PFSK-1 (cell line): ENCODE measurements around the gene C1orf174.

Experiments
- FOXP2 ChIP-seq: optimal IDR thresholded peaks from 2 replicates; pipeline ENCODE3; 2011; ENCODE audit warnings: borderline replicate concordance, control low read depth, inconsistent platforms; ENCODE audit not compliant: insufficient read depth; ENCODE audit errors: extremely low read length, extremely low read depth
- POLR2AphosphoS5 ChIP-seq: IDR thresholded peaks from 2 replicates; pipeline ENCODE4 v1.6.1; 2012; ENCODE audit warnings: low read depth, mild to moderate bottlenecking, control low read depth, low read length, moderate library complexity
- REST ChIP-seq, 2 experiments: IDR thresholded peaks; 2 replicates each; pipeline versions ENCODE4 v1.6.1 to v1.8.0; 2011 to 2012; ENCODE audit warnings: low read depth in 2 of 2, low read length in 2 of 2, control low read depth in 1 of 2, inconsistent platforms in 1 of 2, mild to moderate bottlenecking in 1 of 2, moderate library complexity in 1 of 2; ENCODE audit not compliant: insufficient read depth in 1 of 2
- SIN3A ChIP-seq: IDR thresholded peaks from 2 replicates; pipeline ENCODE4 v1.6.1; 2012; ENCODE audit warnings: mild to moderate bottlenecking, low read length, moderate library complexity, borderline replicate concordance; ENCODE audit not compliant: insufficient read depth
- TAF1 ChIP-seq: IDR thresholded peaks from 2 replicates; pipeline ENCODE4 v1.6.1; 2012; ENCODE audit warnings: low read length, control low read depth, borderline replicate concordance; ENCODE audit not compliant: insufficient read depth

Gene C1orf174

GRCh38 chr1:3915551-3916121, 15.6 kb upstream of the C1orf174 start:
- TF ChIP-seq FOXP2 (no peak), TAF1 (no peak), REST (IDR thresholded peaks at IDR 0.05; ENCODE audit: insufficient read depth in 1 of 2, low read depth in 2 of 2, low read length in 2 of 2) (no peak), POLR2AphosphoS5 (no peak), SIN3A (no peak)

GRCh38 chr1:3914911-3915310, 14.8 kb upstream of the C1orf174 start:
- TF ChIP-seq REST (IDR thresholded peaks at IDR 0.05; ENCODE audit: insufficient read depth in 1 of 2, low read depth in 2 of 2, low read length in 2 of 2) (no peak), FOXP2 (no peak), POLR2AphosphoS5 (no peak), SIN3A (no peak), TAF1 (no peak)

DNA sequence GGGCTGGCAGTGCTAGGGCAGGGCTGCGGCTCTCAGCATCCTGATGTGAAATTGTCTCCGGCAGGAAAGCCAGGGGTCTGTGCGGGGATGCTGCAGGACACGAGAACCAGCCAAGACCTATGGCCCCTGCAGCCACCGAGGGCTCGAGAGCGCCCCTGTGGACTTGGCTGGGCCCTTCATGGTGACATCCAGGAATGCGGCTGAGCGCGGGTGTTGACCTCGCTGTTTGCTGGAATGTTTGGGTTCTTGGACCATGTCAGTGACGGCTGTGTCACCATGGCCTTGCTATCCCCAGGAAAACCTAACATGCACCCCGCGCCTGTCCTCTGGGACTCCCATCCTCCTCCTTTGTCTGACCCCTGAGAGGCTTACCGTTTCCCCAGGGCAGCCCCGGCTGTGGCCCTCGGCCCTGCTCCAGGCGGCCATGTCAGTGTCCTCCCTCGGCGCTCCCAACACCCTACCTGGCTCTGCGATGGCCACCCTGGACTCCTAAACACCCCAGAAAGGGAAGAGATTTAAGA, 14.3 kb upstream of the C1orf174 start:
- TF ChIP-seq SIN3A (no peak), FOXP2 (no peak), TAF1 (no peak), POLR2AphosphoS5 (no peak), REST (IDR thresholded peaks at IDR 0.05; ENCODE audit: insufficient read depth in 1 of 2, low read depth in 2 of 2, low read length in 2 of 2) (no peak)

- TF ChIP-seq SIN3A (no peak), FOXP2 (no peak)
Measured at GRCh38 chr1:3912809-3913685, 13.0 kb upstream of the C1orf174 start.

- no peak for TF ChIP-seq FOXP2
- TF ChIP-seq REST (IDR thresholded peaks at IDR 0.05; ENCODE audit: insufficient read depth in 1 of 2, low read depth in 2 of 2, low read length in 2 of 2), result no peak
- no peak for TF ChIP-seq SIN3A
- no peak for TF ChIP-seq TAF1
- TF ChIP-seq POLR2AphosphoS5, result no peak
Measured at GRCh38 chr1:3911981-3912808, 12.1 kb upstream of the C1orf174 start.
